OCI-LY3 (cell line): ENCODE measurements around the gene RHNO1.

ENCODE experiments used
- EZH2phosphoT487 ChIP-seq: fragments of 200-600 bp; shearing (Covaris generic); IDR thresholded peaks from 2 replicates; pipeline ENCODE4 v1.6.1; 2018; ENCODE audit warnings: antibody characterized with exemption, mixed run types, low read depth
- TF ChIP-seq, protein P1 (sequence below): fragments of 200-600, 300-600 bp; sonication (generic); IDR thresholded peaks from 2 replicates; pipeline ENCODE4 v1.5.1; 2014; ENCODE audit warnings: antibody characterized with exemption, low read length, low read depth

DNA sequence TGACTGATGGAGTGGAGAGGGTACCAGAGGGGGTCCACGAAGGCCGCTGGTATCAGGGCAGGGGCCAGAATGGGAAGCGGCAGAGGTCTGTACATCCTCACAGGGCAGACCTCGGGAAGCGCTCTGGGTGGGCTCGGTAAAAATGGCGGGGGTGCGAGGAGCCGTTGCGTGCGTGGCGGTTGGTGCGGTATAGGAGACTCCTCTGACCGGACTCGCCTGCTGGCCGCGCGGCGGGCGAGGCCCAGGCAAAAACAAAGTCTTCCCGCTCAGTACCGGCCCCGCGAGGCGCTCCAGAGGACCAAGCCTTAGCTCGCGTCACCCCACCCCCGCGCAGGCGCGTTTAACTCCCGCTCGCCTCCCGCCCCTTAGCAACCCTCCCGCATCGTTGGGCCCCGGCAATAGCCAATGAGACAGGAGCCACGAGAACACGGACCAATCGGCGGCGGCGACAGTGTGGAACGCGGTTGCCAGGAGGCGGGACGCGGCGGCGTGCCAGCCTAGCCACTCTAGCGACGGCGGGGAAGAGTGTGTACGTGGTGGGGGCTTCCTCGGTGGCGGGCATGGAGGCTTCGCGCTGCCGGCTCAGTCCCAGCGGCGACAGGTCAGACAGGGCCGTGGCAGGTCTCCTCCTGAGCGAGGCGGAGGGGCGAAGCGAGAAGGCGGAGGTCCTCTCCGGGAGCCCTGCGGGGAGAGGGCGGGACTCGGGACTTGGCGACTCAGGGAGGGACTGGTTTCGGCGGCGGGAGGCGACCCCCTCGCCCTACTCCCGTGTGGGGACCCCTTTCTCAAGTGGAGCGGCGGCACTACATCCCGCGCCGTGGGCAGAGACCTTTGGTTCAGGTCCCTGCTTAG is 13.6 kb downstream of the RHNO1 start, which contains the start of gene TULP3:
- TF ChIP-seq, protein P1, sequence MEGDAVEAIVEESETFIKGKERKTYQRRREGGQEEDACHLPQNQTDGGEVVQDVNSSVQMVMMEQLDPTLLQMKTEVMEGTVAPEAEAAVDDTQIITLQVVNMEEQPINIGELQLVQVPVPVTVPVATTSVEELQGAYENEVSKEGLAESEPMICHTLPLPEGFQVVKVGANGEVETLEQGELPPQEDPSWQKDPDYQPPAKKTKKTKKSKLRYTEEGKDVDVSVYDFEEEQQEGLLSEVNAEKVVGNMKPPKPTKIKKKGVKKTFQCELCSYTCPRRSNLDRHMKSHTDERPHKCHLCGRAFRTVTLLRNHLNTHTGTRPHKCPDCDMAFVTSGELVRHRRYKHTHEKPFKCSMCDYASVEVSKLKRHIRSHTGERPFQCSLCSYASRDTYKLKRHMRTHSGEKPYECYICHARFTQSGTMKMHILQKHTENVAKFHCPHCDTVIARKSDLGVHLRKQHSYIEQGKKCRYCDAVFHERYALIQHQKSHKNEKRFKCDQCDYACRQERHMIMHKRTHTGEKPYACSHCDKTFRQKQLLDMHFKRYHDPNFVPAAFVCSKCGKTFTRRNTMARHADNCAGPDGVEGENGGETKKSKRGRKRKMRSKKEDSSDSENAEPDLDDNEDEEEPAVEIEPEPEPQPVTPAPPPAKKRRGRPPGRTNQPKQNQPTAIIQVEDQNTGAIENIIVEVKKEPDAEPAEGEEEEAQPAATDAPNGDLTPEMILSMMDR: no peak
- no peak for TF ChIP-seq EZH2phosphoT487
